NK-92 (cell line): ENCODE measurements around the gene SOCS7.

ENCODE experiments used
- DNase-seq: peaks from one replicate; lab custom pipeline; 2025; ENCODE audit not compliant: unreplicated experiment; lab: John Stamatoyannopoulos, UW

SOCS7 gene

GRCh38 chr17:38358586-38359513 is 7.2 kb downstream of the SOCS7 start:
- DNase-seq = no peak

GRCh38 chr17:38361694-38362465 is 10.2 kb downstream of the SOCS7 start:
- no peak for DNase-seq

GRCh38 chr17:38363016-38363415 is 11.4 kb downstream of the SOCS7 start:
- no peak for DNase-seq

GRCh38 chr17:38364741-38365140 is 13.1 kb downstream of the SOCS7 start:
- DNase-seq = no peak

- no peak for DNase-seq
These were observed 17.7 kb downstream of the SOCS7 start for GRCh38 chr17:38369124-38369886.

- no peak for DNase-seq
These were observed 27.8 kb downstream of the SOCS7 start for GRCh38 chr17:38379448-38379847.

- no peak for DNase-seq
These were observed 43.4 kb downstream of the SOCS7 start for GRCh38 chr17:38395090-38395489.

- no peak for DNase-seq
These were observed 45.6 kb downstream of the SOCS7 start for GRCh38 chr17:38397227-38397626.

GRCh38 chr17:38400286-38400685 is 48.6 kb downstream of the SOCS7 start:
- DNase-seq = no peak

- DNase-seq = no peak
These were observed 49.8 kb downstream of the SOCS7 start for GRCh38 chr17:38401459-38401858.

GRCh38 chr17:38402897-38403296 is 51.3 kb downstream of the SOCS7 start:
- no peak for DNase-seq

- DNase-seq = no peak
These were observed 51.8 kb downstream of the SOCS7 start for GRCh38 chr17:38403491-38403890.

- no peak for DNase-seq
These were observed 52.7 kb downstream of the SOCS7 start for GRCh38 chr17:38404174-38404943.

- no peak for DNase-seq
These were observed 54.0 kb downstream of the SOCS7 start for GRCh38 chr17:38405654-38406053.

- no peak for DNase-seq
These were observed 58.6 kb downstream of the SOCS7 start for GRCh38 chr17:38410201-38410600.

- DNase-seq = no peak
These were observed 63.9 kb downstream of the SOCS7 start for GRCh38 chr17:38415250-38416194.

GRCh38 chr17:38416840-38417209 is 65.2 kb downstream of the SOCS7 start:
- DNase-seq = no peak

- DNase-seq = no peak
These were observed 65.7 kb downstream of the SOCS7 start for GRCh38 chr17:38417210-38417951.
